GM13976 (cell line): ENCODE data around the gene NOPCHAP1.

Experiments
- DNase-seq: peaks from one replicate; pipeline ENCODE4 v3.0.0; 2012; ENCODE audit warnings: low spot score
- in situ Hi-C: fragments of 300-500 bp; cut with MboI; formaldehyde crosslinking; loops from one replicate; pipeline ENCODE4 v1.12.0; 2022; ENCODE audit warnings: low sequenced_read_pairs, mixed read lengths, inconsistent platforms; ENCODE audit not compliant: unreplicated experiment
- TF ChIP-seq, protein P1 (sequence below): IDR thresholded peaks from 2 replicates; pipeline ENCODE4 v1.5.1; 2012; ENCODE audit warnings: borderline replicate concordance, mild to moderate bottlenecking; ENCODE audit not compliant: insufficient read depth; ENCODE audit errors: extremely low read depth, missing control alignments, control extremely low read depth

NOPCHAP1 gene

DNA sequence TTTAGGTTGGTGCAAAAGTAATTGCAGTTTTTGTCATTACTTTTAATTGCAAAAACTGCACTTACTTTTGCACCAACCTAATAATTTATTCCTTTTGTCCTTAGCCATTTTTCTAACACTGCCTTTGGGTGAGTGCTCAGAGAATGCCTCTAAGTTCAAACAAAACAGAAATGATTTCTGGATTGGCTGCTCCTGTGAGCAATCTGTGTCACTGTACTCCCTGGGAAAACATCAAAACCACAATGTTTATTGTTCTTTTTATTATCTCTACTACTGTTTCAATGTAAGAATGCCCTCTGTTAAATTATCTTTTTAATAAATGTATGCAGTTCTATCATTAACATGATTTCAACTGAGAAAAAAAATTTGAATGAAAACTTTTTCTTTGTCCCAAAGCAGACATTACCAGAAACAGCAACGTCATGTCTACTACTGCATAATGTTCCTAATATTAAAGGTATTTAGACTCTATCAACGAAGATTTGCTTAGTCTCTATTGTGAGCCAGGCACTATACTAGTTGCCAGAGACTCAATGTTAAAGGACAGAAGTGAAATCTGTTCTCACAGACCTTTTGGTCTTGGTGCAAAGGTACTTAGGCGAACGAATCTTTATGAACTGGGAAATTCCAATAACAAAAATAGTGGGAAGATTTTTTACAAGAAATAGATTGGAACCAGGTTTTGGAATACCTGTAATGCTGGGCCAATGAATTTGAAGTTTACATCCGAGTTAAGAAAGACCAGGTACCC is 34.2 kb upstream of the NOPCHAP1 start:
- TF ChIP-seq, protein P1, sequence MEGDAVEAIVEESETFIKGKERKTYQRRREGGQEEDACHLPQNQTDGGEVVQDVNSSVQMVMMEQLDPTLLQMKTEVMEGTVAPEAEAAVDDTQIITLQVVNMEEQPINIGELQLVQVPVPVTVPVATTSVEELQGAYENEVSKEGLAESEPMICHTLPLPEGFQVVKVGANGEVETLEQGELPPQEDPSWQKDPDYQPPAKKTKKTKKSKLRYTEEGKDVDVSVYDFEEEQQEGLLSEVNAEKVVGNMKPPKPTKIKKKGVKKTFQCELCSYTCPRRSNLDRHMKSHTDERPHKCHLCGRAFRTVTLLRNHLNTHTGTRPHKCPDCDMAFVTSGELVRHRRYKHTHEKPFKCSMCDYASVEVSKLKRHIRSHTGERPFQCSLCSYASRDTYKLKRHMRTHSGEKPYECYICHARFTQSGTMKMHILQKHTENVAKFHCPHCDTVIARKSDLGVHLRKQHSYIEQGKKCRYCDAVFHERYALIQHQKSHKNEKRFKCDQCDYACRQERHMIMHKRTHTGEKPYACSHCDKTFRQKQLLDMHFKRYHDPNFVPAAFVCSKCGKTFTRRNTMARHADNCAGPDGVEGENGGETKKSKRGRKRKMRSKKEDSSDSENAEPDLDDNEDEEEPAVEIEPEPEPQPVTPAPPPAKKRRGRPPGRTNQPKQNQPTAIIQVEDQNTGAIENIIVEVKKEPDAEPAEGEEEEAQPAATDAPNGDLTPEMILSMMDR = no peak
- no peak for DNase-seq
- in situ Hi-C loops = no loop called here

GRCh38 chr12:104952816-104953215 is 33.3 kb upstream of the NOPCHAP1 start:
- DNase-seq = no peak
- TF ChIP-seq, protein P1 = no peak
- in situ Hi-C loops = no loop called here

DNA sequence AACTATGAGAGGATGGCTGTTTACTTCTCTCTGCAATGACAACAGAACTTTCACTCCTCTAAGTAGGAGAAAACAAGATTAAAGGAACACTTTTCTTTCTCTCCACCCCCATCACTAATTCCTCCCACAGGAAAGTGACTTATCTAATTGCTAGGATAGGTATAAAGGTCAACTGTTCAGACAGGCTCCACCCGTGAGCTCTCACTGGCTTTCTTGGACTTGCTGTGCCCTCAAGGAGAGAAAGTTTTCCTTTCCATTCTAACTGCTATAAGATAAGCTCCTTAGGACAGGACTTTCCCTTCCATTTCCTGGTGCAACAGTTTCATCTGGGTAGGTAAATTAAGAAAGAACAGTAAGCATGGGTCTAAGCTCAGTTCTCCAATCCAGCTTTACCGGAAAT is 32.8 kb upstream of the NOPCHAP1 start:
- DNase-seq = no peak
- TF ChIP-seq, protein P1 = no peak
- in situ Hi-C loops = no loop called here

DNA sequence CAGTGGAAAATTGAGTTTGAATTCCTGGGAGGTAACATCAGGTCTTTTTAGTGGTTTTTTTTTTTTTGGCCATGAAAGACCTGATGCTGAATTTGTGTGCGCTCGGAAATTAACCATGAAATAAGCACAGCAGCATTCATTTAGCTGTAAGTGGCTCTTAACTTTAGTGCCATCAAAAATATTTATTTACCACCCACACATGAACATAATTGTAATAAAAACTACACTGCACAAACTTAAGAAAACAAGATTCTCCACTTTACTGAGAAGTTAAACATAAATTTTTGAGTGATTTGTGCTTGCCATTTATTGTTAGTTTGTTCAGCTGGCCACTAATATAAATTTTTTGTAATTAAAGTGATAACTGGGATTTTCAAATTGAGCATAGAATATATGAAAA is 30.4 kb upstream of the NOPCHAP1 start:
- TF ChIP-seq, protein P1 = no peak
- in situ Hi-C loops = no loop called here
- no peak for DNase-seq

DNA sequence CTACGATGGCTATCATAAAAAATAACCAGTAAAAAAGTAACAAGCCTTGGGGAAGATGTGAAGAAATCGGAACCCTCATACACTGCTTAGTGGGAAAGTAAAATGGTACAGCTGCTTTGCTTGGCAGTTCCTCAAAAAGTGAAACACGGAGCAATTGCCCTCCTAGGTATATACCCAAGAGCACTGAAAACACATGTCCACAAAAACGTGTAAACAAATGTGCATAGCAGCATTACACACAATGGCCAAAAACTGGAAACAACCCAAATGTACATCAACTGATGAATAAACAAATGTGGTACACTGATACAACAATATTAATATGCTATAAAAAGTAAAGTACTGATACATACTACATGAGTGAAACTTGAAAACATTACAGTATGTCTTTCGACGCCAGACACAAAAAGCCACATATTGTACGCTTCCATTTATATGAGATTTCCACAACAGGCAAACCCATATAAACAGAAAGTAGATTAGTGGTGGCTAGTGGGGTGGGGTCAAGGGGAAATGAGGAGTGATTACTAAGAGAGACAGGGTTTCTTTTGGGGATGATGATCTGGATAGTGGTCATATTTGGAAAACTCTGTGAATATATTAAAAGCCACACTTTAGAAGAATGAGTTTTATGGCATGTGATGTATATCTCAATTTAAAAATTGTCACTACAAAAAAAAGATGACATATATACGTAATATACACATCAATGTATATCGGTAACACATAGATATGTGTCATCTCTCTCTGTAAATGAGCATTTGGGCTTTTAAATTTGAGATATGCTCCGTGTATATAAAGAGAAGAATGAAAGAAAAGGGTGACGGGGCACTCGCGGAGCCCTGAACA is 29.0 kb upstream of the NOPCHAP1 start:
- TF ChIP-seq, protein P1 = no peak
- DNase-seq = no peak
- in situ Hi-C loops = no loop called here

- in situ Hi-C loops = no loop called here
- TF ChIP-seq, protein P1 = no peak
- DNase-seq = no peak
Observed at GRCh38 chr12:104957719-104958000, 28.5 kb upstream of the NOPCHAP1 start.
